Effector memory CD4-positive, alpha-beta T cell (primary cell): ENCODE data around the gene ALPP.
"Not testable (repeated sequence)": the region's sequence is repeated elsewhere in the genome, so short reads cannot be mapped to it uniquely, and the experiment has no call there.

Experiments used
- DNase-seq, 3 donors: peaks; one replicate each; pipeline ENCODE4 v3.0.0-alpha.2; 2020
- H3K27ac ChIP-seq: 2 replicates; pipeline ENCODE4 v1.7.0; 2013; ENCODE audit warnings: mild to moderate bottlenecking, low read length, moderate library complexity; ENCODE audit not compliant: insufficient read depth, poor library complexity, severe bottlenecking
- H3K27me3 ChIP-seq: replicated peaks from 2 replicates; pipeline ENCODE4 v1.7.0; 2013; ENCODE audit warnings: mild to moderate bottlenecking, low read length; ENCODE audit not compliant: insufficient read depth, control insufficient read depth, poor library complexity, severe bottlenecking
- H3K36me3 ChIP-seq: 2 replicates; pipeline ENCODE4 v1.7.0; 2013; ENCODE audit warnings: mild to moderate bottlenecking, low read length, moderate library complexity; ENCODE audit not compliant: control insufficient read depth, insufficient read depth
- H3K4me1 ChIP-seq: 2 replicates; pipeline ENCODE4 v1.7.0; 2013; ENCODE audit warnings: low read length, mild to moderate bottlenecking; ENCODE audit not compliant: control insufficient read depth, insufficient read depth, poor library complexity, severe bottlenecking
- H3K4me3 ChIP-seq: 2 replicates; pipeline ENCODE4 v1.7.0; 2013; ENCODE audit warnings: low read length, low read depth, mild to moderate bottlenecking; ENCODE audit not compliant: insufficient read depth, poor library complexity, severe bottlenecking
- H3K9me3 ChIP-seq: 2 replicates; pipeline ENCODE4 v1.7.0; 2013; ENCODE audit warnings: mild to moderate bottlenecking, low read length, moderate library complexity; ENCODE audit not compliant: control insufficient read depth

ALPP gene

DNA sequence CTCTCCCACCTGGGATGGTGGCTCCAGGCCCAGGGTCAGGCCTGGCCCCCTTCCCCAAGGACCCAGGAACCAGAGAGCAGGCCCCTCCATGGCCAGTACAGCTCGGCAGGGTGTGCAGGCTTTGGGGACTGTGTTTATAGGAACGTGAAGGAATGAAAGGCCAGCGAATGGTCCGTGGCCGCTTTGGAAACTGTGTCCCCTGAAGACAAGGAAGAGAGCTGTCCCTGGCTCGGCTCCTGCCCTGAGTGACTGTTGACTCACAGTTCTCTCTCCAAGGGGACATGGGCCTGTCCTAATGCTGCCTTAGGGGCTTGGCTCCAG lies 43.7 kb upstream of the ALPP start:
- DNase-seq, H3K27me3 ChIP-seq: not testable (repeated sequence)

DNA sequence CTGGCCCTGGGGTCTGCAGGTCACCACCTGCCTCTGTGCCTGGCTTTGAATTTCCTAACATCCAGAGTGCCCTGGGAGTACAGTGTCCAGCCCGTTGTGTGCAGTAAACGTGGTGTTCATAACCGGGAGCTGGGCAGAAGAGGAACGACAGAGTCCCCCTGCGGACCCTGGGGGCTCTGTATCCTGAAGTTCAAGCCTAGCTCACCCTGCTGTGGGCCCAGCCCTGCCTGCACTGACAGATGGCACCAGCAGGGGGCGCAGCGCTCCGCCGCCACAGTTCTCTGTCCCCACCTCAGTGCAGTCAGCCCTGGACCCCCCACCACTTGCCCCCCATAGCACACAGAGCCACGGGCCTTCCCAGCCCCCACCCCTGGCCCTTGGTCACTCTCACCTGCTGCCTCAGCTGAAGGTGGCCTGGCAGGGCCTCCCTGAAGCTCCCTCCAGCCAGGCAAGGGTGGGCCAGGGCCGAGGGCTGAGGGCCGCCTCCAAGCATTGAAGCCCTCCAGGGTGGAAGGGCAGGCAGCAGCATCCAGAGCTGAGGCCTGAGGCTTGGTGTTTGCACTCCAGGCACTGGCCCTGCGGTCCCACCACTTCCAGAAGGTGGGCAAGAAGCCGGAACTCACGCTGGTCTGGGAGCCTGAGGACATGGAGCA lies 43.2 kb upstream of the ALPP start:
- not testable (repeated sequence) for H3K27me3 ChIP-seq, H3K4me3 ChIP-seq, H3K9me3 ChIP-seq, DNase-seq, H3K36me3 ChIP-seq, H3K27ac ChIP-seq, H3K4me1 ChIP-seq

More for the DNA sequence above, 43.7 kb upstream of the ALPP start:
- not testable (repeated sequence) for H3K36me3 ChIP-seq, H3K4me3 ChIP-seq, H3K4me1 ChIP-seq, H3K9me3 ChIP-seq, H3K27ac ChIP-seq

DNA sequence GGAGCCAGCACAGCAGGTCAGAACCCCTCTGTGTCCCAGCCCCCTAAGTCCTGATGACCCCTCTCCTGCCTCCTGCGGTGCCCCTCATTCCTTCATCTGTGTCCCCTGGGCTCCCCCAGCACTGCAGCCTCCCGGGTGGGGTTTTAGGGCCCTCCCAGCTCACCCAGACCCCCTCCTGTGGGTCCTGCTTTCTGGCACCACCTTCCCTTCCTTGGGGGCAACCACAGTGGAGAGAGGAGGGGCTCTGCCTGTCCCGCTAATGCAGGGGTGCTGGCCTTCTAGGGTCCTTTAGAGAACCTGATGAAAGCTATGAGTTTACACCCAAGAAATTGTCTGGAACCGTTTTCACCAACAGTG lies 42.7 kb upstream of the ALPP start:
- Histone ChIP-seq H3K27me3 (no peaks in the 10 kb centered on the region), H3K9me3 (no peaks in the 10 kb centered on the region), H3K4me3 (no peak overlapping the region), H3K27ac (no peak overlapping the region), H3K36me3 (peaks cover 3% of the 10 kb centered on the region), H3K4me1 (no peaks in the 10 kb centered on the region)
- no peak for DNase-seq

DNA sequence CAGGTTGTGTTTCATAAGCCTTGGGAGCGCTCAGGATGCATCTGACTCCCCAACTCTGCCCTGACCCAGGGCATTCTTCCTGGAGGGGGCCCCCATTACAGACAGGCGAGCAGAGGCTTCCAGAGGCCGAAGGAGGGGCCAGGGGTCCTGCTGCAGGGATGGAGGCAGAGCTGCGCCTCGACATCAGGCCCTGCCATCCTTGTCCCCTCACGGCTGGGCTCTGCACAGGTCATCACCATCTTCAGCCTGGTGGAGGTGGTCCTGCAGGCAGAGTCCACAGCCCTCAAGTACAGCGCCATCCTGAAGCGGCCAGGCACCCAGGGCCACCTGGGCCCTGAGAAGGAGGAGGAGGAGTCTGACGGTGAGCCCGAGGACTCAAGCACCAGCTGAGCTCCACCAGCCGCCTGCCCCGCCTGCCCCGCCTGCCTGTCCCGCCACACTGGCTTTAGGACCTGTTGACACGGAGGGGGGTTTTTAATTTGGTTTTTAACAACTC lies 42.3 kb upstream of the ALPP start:
- Histone ChIP-seq H3K9me3 (no peaks in the 10 kb centered on the region), H3K27me3 (no peaks in the 10 kb centered on the region), H3K27ac (no peak overlapping the region), H3K4me3 (no peak overlapping the region), H3K4me1 (no peaks in the 10 kb centered on the region), H3K36me3 (peaks cover 3% of the 10 kb centered on the region)
- no peak for DNase-seq

DNA sequence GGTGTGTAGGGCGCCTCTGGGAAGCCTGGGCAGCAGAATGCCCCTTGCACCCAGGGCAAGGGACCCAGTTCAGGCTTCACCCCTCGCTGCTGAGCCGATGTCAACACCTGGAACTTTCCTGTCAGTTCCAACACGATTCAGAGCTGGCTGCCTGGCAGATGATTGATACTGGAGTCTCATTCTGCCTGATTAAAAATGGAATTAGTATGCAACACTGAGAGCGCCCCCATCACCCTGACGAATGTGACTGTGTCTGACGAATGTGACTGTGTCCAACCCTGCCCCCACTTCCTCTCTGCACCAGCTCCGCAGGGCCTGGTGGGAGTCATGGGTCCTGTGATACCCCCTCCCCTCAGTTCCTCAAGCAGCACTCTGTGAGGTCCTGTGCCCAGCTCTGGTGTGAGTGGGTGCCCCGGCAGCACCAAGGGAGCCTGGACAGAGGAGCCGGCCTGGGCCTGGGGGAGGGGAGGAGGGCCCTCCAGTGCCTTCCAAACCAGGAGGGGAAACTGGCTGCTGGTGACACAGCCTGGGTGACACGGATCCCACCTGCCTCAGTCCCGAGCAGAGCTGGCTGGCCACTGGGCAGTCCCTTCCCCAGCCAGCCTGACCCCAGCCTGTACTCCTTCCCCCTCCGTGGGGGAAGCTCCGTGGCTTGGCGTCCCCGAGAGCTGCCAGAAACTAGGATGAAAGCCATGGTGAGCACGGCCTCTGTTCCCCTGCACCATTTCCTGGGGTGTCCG lies 41.4 kb upstream of the ALPP start:
- no peaks in the 10 kb centered on the region for H3K27me3 ChIP-seq
- peaks cover 3% of the 10 kb centered on the region for H3K36me3 ChIP-seq
- H3K4me1 ChIP-seq = no peaks in the 10 kb centered on the region
- no peak overlapping the region for H3K27ac ChIP-seq
- no peak for DNase-seq
- H3K4me3 ChIP-seq = no peak overlapping the region
- H3K9me3 ChIP-seq = no peaks in the 10 kb centered on the region

DNA sequence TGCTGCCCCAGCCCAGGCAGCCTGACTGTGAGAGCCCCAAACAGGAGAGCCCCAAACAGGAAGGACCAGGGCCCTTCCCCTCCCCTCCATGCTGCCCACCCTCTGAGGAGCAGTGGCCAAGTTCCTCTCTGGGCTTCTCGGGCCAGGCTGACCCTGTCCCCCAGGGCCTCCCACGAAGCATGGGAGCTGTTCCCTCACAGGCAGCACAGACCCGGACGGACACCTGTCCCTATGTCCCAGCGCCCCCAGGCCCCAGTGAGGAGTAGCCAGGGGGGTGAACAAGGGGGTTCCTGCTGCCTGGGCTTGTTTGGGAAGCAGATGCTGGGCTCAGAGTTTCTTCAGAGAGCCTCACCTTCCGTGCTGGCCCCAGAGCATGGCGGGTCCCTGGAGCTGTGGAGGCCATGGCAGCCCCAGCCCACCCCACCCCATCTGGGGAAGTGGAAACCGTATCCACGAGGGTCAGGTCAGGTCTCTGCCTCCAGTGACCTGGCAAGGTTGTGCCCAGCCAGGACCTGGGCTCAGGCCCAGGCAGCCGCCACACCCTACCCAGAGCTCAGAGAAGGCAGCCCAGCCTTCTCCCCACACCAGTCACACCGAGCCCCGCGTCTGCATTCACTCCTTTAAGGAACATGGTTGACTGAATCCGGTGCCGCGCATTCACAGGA lies 40.3 kb upstream of the ALPP start:
- H3K27ac ChIP-seq, H3K4me3 ChIP-seq, H3K36me3 ChIP-seq, H3K27me3 ChIP-seq, H3K4me1 ChIP-seq, DNase-seq, H3K9me3 ChIP-seq: not testable (repeated sequence)

DNA sequence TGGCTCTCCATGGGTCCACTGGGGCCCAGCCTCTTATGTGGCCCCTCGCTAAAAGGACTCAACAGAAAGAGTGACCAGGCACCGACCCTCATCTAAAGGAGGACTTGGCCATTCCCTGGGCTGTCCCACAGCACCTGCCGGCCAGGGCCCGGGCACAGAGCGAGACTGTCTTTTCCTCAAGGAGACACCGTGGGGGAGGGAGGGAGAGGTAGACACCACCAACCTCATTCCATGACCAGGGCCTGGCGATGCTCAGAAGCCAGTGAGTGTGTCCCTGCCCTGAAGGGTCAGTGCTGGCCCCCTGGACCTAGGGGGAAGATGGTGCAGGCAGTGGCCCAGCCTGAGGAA lies 39.8 kb upstream of the ALPP start:
- Histone ChIP-seq H3K4me3 (no peak overlapping the region), H3K9me3 (no peaks in the 10 kb centered on the region), H3K4me1 (no peaks in the 10 kb centered on the region), H3K27me3 (no peaks in the 10 kb centered on the region), H3K36me3 (peaks cover 3% of the 10 kb centered on the region), H3K27ac (no peak overlapping the region)
- no peak for DNase-seq

DNA sequence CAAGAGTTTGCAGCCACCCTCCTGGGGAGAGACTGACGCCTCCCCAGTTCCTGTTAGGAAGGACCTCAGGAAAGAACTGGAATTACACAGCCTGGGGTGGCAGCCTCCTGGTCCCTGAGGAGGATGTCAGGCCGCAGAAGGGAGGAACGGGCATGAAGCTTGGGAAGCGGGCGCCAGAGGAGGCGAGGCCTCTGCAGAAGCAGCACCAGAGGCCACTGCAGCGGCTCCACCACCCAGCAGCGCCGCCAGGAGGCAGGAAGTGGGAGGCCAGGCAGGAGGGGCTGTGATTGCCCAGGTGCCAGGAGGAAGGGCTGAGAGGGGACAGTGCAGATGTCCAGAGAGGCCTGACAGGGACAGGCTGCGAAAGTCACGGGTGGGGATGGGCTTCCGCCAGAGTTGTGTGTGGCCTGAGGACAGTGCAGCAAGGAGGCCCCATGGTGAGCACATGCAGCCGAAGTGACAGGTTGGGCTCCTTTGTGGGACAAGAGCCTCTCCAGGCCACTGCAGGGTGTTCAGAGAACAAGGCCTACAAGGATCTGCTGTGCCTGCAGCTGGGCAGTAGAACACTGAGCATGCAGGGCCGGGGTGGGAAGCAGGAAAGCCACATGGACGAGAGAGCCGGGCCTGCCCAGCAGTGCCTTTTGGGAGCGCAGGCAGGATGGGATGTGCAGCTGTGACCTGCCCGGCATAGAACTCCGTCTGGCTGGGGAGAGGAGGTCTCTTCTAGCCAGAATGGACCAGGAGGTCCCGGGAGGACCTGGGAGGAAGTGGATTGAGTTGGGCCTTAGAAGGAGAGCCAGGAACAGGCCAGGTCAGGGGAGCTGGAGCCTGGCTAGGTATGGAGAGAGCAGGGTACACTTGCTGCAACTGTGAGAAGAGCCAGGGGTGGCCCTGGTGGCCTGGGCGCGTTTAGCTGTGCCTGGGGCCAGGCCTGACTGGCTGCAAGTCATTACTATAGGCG lies 39.1 kb upstream of the ALPP start:
- no peaks in the 10 kb centered on the region for H3K4me1 ChIP-seq
- DNase-seq = no peak
- no peak overlapping the region for H3K27ac ChIP-seq
- no peaks in the 10 kb centered on the region for H3K36me3 ChIP-seq
- H3K4me3 ChIP-seq = no peak overlapping the region
- no peaks in the 10 kb centered on the region for H3K9me3 ChIP-seq
- no peaks in the 10 kb centered on the region for H3K27me3 ChIP-seq

DNA sequence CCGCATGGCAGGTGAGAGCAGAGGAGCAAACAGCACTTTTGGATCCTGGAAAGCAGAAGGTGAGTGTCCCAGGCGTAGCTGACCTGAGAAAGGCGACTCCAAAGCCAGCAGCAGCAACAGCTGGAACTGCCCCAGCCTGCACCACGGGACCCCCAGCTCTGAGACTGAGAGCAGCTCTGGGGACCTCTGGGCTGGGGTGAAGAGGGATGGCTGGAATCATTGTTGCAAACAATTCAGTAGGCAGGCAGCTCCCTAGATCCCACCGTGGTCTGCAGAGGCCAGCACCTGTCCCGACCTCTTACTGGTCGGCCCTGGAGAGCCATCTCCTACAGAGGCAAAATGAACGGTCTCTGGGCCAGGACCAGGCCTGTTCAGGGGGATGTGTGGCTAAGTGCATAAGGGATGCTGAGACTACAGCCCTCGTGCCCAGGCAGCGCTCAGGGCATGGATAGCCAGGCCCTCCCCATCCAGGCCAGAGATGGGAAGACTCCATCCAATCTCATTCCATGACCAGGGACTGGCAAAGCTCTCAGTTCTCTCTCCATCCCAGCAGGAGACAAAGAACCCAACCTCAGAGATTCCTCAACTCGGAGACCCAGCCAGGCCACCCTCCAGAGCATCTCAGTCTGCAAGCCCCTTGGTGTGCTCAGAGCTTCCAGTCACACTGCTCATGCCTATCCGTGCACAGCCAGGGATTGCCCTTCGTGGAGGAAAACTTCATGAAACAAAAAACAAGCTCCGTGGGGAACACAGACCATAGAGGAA lies 38.2 kb upstream of the ALPP start:
- Histone ChIP-seq H3K4me3 (no peak overlapping the region), H3K27ac (no peak overlapping the region), H3K36me3 (no peaks in the 10 kb centered on the region), H3K4me1 (no peaks in the 10 kb centered on the region), H3K9me3 (no peaks in the 10 kb centered on the region), H3K27me3 (no peaks in the 10 kb centered on the region)
- no peak for DNase-seq
